ENCODE results near the gene YJU2.

- no peak for TF ChIP-seq POLR2A (IDR thresholded peaks at IDR 0.05)
- no peak for TF ChIP-seq CTCF (IDR thresholded peaks at IDR 0.05)
- no peak for TF ChIP-seq EP300 (IDR thresholded peaks at IDR 0.05; ENCODE audit: low read depth)
- no peak for TF ChIP-seq POLR2AphosphoS5 (IDR thresholded peaks at IDR 0.05)
Measured at GRCh38 chr19:4227771-4228170, 19.1 kb upstream of the YJU2 start.

All from transverse colon (tissue), 4 donors.